Caco-2 (cell line): Measurements from ENCODE around the gene PMAIP1. TPM values are rescaled to one million over a fixed set of nuclear protein-coding genes. Genes with fewer than 3 reads are reported as not detected.

Experiments
- BruUV-seq: library from RNA; stranded (reverse); fragments of 400-500 nt; replicated peaks from 2 replicates; lab custom pipeline; 2021; lab: Mats Ljungman, UMichigan
- CTCF ChIA-PET: fragments of 300-600 bp; sonication (Branson Sonifier 250); formaldehyde crosslinking; loops from one replicate; lab custom pipeline; 2022; ENCODE audit warnings: antibody characterized with exemption; lab: Charles Lee
- POLR2A ChIA-PET: fragments of 300-600 bp; sonication (Branson Sonifier 250); formaldehyde crosslinking; loops from one replicate; lab custom pipeline; 2022; ENCODE audit warnings: antibody characterized with exemption; lab: Charles Lee
- DNase-seq, 2 experiments: peaks; one replicate each; pipeline versions ENCODE4 v3.0.0 to v3.0.0-alpha.2; 2020 to 2022
- H3K27me3 ChIP-seq: replicated peaks from 2 replicates; pipeline ENCODE4 v1.6.0; 2011; ENCODE audit warnings: low read length; ENCODE audit not compliant: control insufficient read depth, insufficient read depth
- H3K36me3 ChIP-seq: 2 replicates; pipeline ENCODE4 v1.5.1; 2011; ENCODE audit warnings: low read length; ENCODE audit not compliant: control insufficient read depth, insufficient read depth
- H3K4me1 ChIP-seq: fragments of 250-450 bp; sonication (Bioruptor Pico); 2 replicates; pipeline ENCODE4 v1.5.1; 2020; ENCODE audit warnings: mild to moderate bottlenecking
- H3K4me3 ChIP-seq: 2 replicates; pipeline ENCODE4 v1.5.1; 2011; ENCODE audit warnings: low read depth, mild to moderate bottlenecking, control low read depth, low read length
- H3K9me3 ChIP-seq: fragments of 250-450 bp; sonication (Bioruptor Pico); 2 replicates; pipeline ENCODE4 v1.5.1; 2020; ENCODE audit warnings: mild to moderate bottlenecking, moderate library complexity
- H3K27ac Mint-ChIP-seq: one replicate; pipeline ENCODE4 v1.8.0; 2022; ENCODE audit warnings: mixed read lengths; ENCODE audit not compliant: unreplicated experiment
- H3K27me3 Mint-ChIP-seq: one replicate; pipeline ENCODE4 v1.8.0; 2022; ENCODE audit warnings: mixed read lengths; ENCODE audit not compliant: insufficient read depth, unreplicated experiment
- H3K36me3 Mint-ChIP-seq: one replicate; pipeline ENCODE4 v1.8.0; 2022; ENCODE audit warnings: mild to moderate bottlenecking, mixed read lengths; ENCODE audit not compliant: insufficient read depth, unreplicated experiment
- H3K4me1 Mint-ChIP-seq: one replicate; pipeline ENCODE4 v1.8.0; 2022; ENCODE audit warnings: low read depth, mixed read lengths; ENCODE audit not compliant: unreplicated experiment
- H3K4me3 Mint-ChIP-seq: one replicate; pipeline ENCODE4 v1.8.0; 2022; ENCODE audit warnings: mild to moderate bottlenecking, moderate library complexity, mixed read lengths; ENCODE audit not compliant: unreplicated experiment
- H3K9me3 Mint-ChIP-seq: one replicate; pipeline ENCODE4 v1.8.0; 2022; ENCODE audit warnings: mixed read lengths; ENCODE audit not compliant: unreplicated experiment
- CTCF ChIP-seq, 2 experiments: fragments of 200-600 bp in 1 of 2; IDR thresholded peaks; 1 replicate in 1 of 2; 2 replicates in 1 of 2; pipeline versions ENCODE4 v1.5.1 to v1.8.0; 2011 to 2022; ENCODE audit warnings: antibody characterized with exemption in 1 of 2, control low read depth in 1 of 2, inconsistent platforms in 1 of 2, low read depth in 1 of 2, low read length in 1 of 2, mild to moderate bottlenecking in 1 of 2, moderate library complexity in 1 of 2; ENCODE audit not compliant: insufficient read depth in 1 of 2, severe bottlenecking in 1 of 2, unreplicated experiment in 1 of 2
- intact Hi-C: fragments of 100-400 bp; cut with micrococcal nuclease; formaldehyde crosslinking; loops from one replicate; pipeline ENCODE4 v1.10.0; 2022; ENCODE audit not compliant: unreplicated experiment
- total RNA-seq: library from RNA; stranded (reverse); gene quantifications from 2 replicates; pipeline ENCODE4 v1.2.3, GENCODE V29; 2022

PMAIP1 gene
- total RNA-seq, 1 experiment from 2014 or later, result 2.3 TPM

GRCh38 chr18:59938676-59939075, 38.9 kb downstream of the PMAIP1 start:
- Mint-ChIP-seq H3K9me3 (no peaks in the 10 kb centered on the region), H3K27ac (no peak overlapping the region), H3K27me3 (no peaks in the 10 kb centered on the region), H3K4me1 (no peaks in the 10 kb centered on the region), H3K36me3 (no peaks in the 10 kb centered on the region), H3K4me3 (no peak overlapping the region)
- DNase-seq, result no peak
- no peaks in the 10 kb centered on the region for H3K9me3 ChIP-seq
- no peaks in the 10 kb centered on the region for H3K36me3 ChIP-seq
- POLR2A ChIA-PET, result interaction anchor here (0.6 kb wide), 1 partner anchor 276 kb away, joined by 5 read pairs; no protein-coding TSS in a partner anchor
- H3K4me3 ChIP-seq, result no peak overlapping the region
- TF ChIP-seq CTCF (IDR thresholded peaks at IDR 0.05; ENCODE audit: insufficient read depth in 1 of 2, low read depth in 1 of 2, low read length in 1 of 2, severe bottlenecking in 1 of 2, unreplicated experiment in 1 of 2), result no peak
- H3K27me3 ChIP-seq, result no peaks in the 10 kb centered on the region
- BruUV-seq, result no TSS peak
- H3K4me1 ChIP-seq, result no peaks in the 10 kb centered on the region
- intact Hi-C loops, result no loop called here
- CTCF ChIA-PET, result no interaction called here

- TF ChIP-seq CTCF (IDR thresholded peaks at IDR 0.05; ENCODE audit: insufficient read depth in 1 of 2, low read depth in 1 of 2, low read length in 1 of 2, severe bottlenecking in 1 of 2, unreplicated experiment in 1 of 2), result no peak
- no peaks in the 10 kb centered on the region for H3K36me3 ChIP-seq
- H3K27me3 ChIP-seq, result no peaks in the 10 kb centered on the region
- no peaks in the 10 kb centered on the region for H3K4me1 Mint-ChIP-seq
- no peaks in the 10 kb centered on the region for H3K36me3 Mint-ChIP-seq
- no peak for DNase-seq
- H3K9me3 Mint-ChIP-seq, result no peaks in the 10 kb centered on the region
- ChIA-PET CTCF (no interaction called here), POLR2A (interaction anchor here (0.6 kb wide), 1 partner anchor 277 kb away, joined by 5 read pairs; no protein-coding TSS in a partner anchor)
- H3K4me3 ChIP-seq, result no peak overlapping the region
- no peak overlapping the region for H3K4me3 Mint-ChIP-seq
- H3K27me3 Mint-ChIP-seq, result no peaks in the 10 kb centered on the region
- no TSS peak for BruUV-seq
- intact Hi-C loops, result no loop called here
- no peaks in the 10 kb centered on the region for H3K4me1 ChIP-seq
- no peak overlapping the region for H3K27ac Mint-ChIP-seq
- H3K9me3 ChIP-seq, result no peaks in the 10 kb centered on the region
These were observed 39.3 kb downstream of the PMAIP1 start for GRCh38 chr18:59939127-59939526.

GRCh38 chr18:59940068-59940467, 40.3 kb downstream of the PMAIP1 start:
- Histone ChIP-seq H3K9me3 (no peaks in the 10 kb centered on the region), H3K27me3 (no peaks in the 10 kb centered on the region), H3K36me3 (no peaks in the 10 kb centered on the region), H3K4me3 (no peak overlapping the region), H3K4me1 (no peaks in the 10 kb centered on the region)
- Mint-ChIP-seq H3K36me3 (no peaks in the 10 kb centered on the region), H3K4me3 (no peak overlapping the region), H3K4me1 (no peaks in the 10 kb centered on the region), H3K9me3 (no peaks in the 10 kb centered on the region), H3K27ac (no peak overlapping the region), H3K27me3 (no peaks in the 10 kb centered on the region)
- TF ChIP-seq CTCF (IDR thresholded peaks at IDR 0.05; ENCODE audit: insufficient read depth in 1 of 2, low read depth in 1 of 2, low read length in 1 of 2, severe bottlenecking in 1 of 2, unreplicated experiment in 1 of 2), result no peak
- intact Hi-C loops, result no loop called here
- DNase-seq, result no peak
- POLR2A ChIA-PET, result no interaction called here
- no TSS peak for BruUV-seq
- CTCF ChIA-PET, result no interaction called here
